ENCODE data around the gene DENND10.

Gene DENND10

GRCh38 chr10:119161680-119162451 lies 58.0 kb downstream of the DENND10 start:
- peak; percentile 25 for DNase-seq (ENCODE audit: low read depth)
- no peak overlapping the region for H3K4me3 ChIP-seq (replicated peaks; ENCODE audit: low read depth, low read length)
- TF ChIP-seq CTCF (IDR thresholded peaks at IDR 0.05; ENCODE audit: low read length, missing control alignments), result peak; percentile 11

GRCh38 chr10:119162452-119163092 lies 58.7 kb downstream of the DENND10 start:
- no peak for TF ChIP-seq CTCF (IDR thresholded peaks at IDR 0.05; ENCODE audit: low read length, missing control alignments)
- DNase-seq (ENCODE audit: low read depth), result no peak

GRCh38 chr10:119165171-119166117 lies 61.5 kb downstream of the DENND10 start, which contains the start of gene SFXN4:
SFXN4 (minus strand) TSS chr10:119165714; CDS start chr10:119165647, 67 bp downstream.
- no peak for TF ChIP-seq CTCF (IDR thresholded peaks at IDR 0.05; ENCODE audit: low read length, missing control alignments)

More at GRCh38 chr10:119162452-119163092, 58.7 kb downstream of the DENND10 start:
- H3K4me3 ChIP-seq (replicated peaks; ENCODE audit: low read depth, low read length), result no peak overlapping the region

GRCh38 chr10:119166118-119166500 lies 62.2 kb downstream of the DENND10 start:
- DNase-seq (ENCODE audit: low read depth), result no peak
- peak overlapping the region; percentile 68 for H3K4me3 ChIP-seq (replicated peaks; ENCODE audit: low read depth, low read length)
- TF ChIP-seq CTCF (IDR thresholded peaks at IDR 0.05; ENCODE audit: low read length, missing control alignments), result no peak

More at GRCh38 chr10:119165171-119166117, 61.5 kb downstream of the DENND10 start, which contains the start of gene SFXN4:
- DNase-seq (ENCODE audit: low read depth), result peak; percentile 49
- H3K4me3 ChIP-seq (replicated peaks; ENCODE audit: low read depth, low read length), result peak within 1 kb of the TSS; percentile 68

GRCh38 chr10:119166564-119166963 lies 62.7 kb downstream of the DENND10 start:
- H3K4me3 ChIP-seq (replicated peaks; ENCODE audit: low read depth, low read length), result no peak overlapping the region
- no peak for TF ChIP-seq CTCF (IDR thresholded peaks at IDR 0.05; ENCODE audit: low read length, missing control alignments)
- no peak for DNase-seq (ENCODE audit: low read depth)

GRCh38 chr10:119167041-119167440 lies 63.1 kb downstream of the DENND10 start:
- no peak for TF ChIP-seq CTCF (IDR thresholded peaks at IDR 0.05; ENCODE audit: low read length, missing control alignments)
- no peak overlapping the region for H3K4me3 ChIP-seq (replicated peaks; ENCODE audit: low read depth, low read length)
- no peak for DNase-seq (ENCODE audit: low read depth)

Data from fibroblast of pulmonary artery (primary cell).